ENCODE results near the gene RNF111.
"Not testable (repeated sequence)": the region's sequence is repeated elsewhere in the genome, so short reads cannot be mapped to it uniquely, and the experiment has no call there.

Gene RNF111

GRCh38 chr15:59000251-59000650 is 12.8 kb downstream of the RNF111 start:
- not testable (repeated sequence) for DNase-seq (ENCODE audit: low read depth in 2 of 2)

- DNase-seq (ENCODE audit: low read depth in 2 of 2), result no peak
These were observed 14.5 kb downstream of the RNF111 start for GRCh38 chr15:59001946-59002345.

- no peak for DNase-seq (ENCODE audit: low read depth in 2 of 2)
These were observed 15.0 kb downstream of the RNF111 start for GRCh38 chr15:59002418-59002859.

GRCh38 chr15:59005579-59005978 is 18.1 kb downstream of the RNF111 start:
- DNase-seq (ENCODE audit: low read depth in 2 of 2), result no peak

GRCh38 chr15:59008086-59008485 is 20.6 kb downstream of the RNF111 start:
- DNase-seq (ENCODE audit: low read depth in 2 of 2), result no peak

- no peak for DNase-seq (ENCODE audit: low read depth in 2 of 2)
These were observed 23.9 kb downstream of the RNF111 start for GRCh38 chr15:59011262-59011952.

- no peak for DNase-seq (ENCODE audit: low read depth in 2 of 2)
These were observed 25.9 kb downstream of the RNF111 start for GRCh38 chr15:59013246-59013873.

- DNase-seq (ENCODE audit: low read depth in 2 of 2), result no peak
These were observed 26.6 kb downstream of the RNF111 start for GRCh38 chr15:59014068-59014467.

GRCh38 chr15:59017449-59017848 is 30.0 kb downstream of the RNF111 start:
- DNase-seq (ENCODE audit: low read depth in 2 of 2), result no peak

- DNase-seq (ENCODE audit: low read depth in 2 of 2), result no peak
These were observed 31.4 kb downstream of the RNF111 start for GRCh38 chr15:59018833-59019232.

- DNase-seq (ENCODE audit: low read depth in 2 of 2), result no peak
These were observed 32.9 kb downstream of the RNF111 start for GRCh38 chr15:59020322-59020721.

- no peak for DNase-seq (ENCODE audit: low read depth in 2 of 2)
These were observed 34.7 kb downstream of the RNF111 start for GRCh38 chr15:59022188-59022587.

GRCh38 chr15:59026207-59026606 is 38.7 kb downstream of the RNF111 start:
- DNase-seq (ENCODE audit: low read depth in 2 of 2), result no peak

GRCh38 chr15:59028387-59028955 is 41.0 kb downstream of the RNF111 start:
- DNase-seq (ENCODE audit: low read depth in 2 of 2), result no peak

GRCh38 chr15:59029554-59029953 is 42.1 kb downstream of the RNF111 start:
- no peak for DNase-seq (ENCODE audit: low read depth in 2 of 2)

GRCh38 chr15:59035201-59035600 is 47.7 kb downstream of the RNF111 start:
- DNase-seq (ENCODE audit: low read depth in 2 of 2), result no peak

- DNase-seq (ENCODE audit: low read depth in 2 of 2), result no peak
These were observed 51.8 kb downstream of the RNF111 start for GRCh38 chr15:59039225-59039624.

- DNase-seq (ENCODE audit: low read depth in 2 of 2), result no peak
These were observed 54.6 kb downstream of the RNF111 start for GRCh38 chr15:59042041-59042440.

- no peak for DNase-seq (ENCODE audit: low read depth in 2 of 2)
These were observed 61.4 kb downstream of the RNF111 start for GRCh38 chr15:59048897-59049296.

GRCh38 chr15:59051873-59052861 is 64.7 kb downstream of the RNF111 start:
- no peak for DNase-seq (ENCODE audit: low read depth in 2 of 2)

- DNase-seq (ENCODE audit: low read depth in 2 of 2), result no peak
These were observed 65.5 kb downstream of the RNF111 start for GRCh38 chr15:59052915-59053407.

- no peak for DNase-seq (ENCODE audit: low read depth in 2 of 2)
These were observed 66.0 kb downstream of the RNF111 start for GRCh38 chr15:59053482-59053881.

Measured in stimulated activated CD8-positive, alpha-beta memory T cell treated with anti-CD3 and anti-CD28 coated beads, Interleukin-7, amount 100 ng/mL, for 1 hour (primary cell).